Left renal pelvis (tissue), 4 donors: ENCODE measurements around the gene TMEM35B. TPM values are rescaled to one million over a fixed set of nuclear protein-coding genes. Genes with fewer than 3 reads are reported as not detected.
"Not testable (repeated sequence)": the region's sequence is repeated elsewhere in the genome, so short reads cannot be mapped to it uniquely, and the experiment has no call there.

ENCODE experiments used
- DNase-seq, 4 donors: peaks; one replicate each; pipeline ENCODE4 v3.0.0-alpha.2; 2013; ENCODE audit warnings: low read depth in 4 of 4, low spot score in 3 of 4
- polyA plus RNA-seq, 4 donors: library from polyadenylated mRNA; unstranded; fragments of 120-200 nt; gene quantifications; one replicate each; pipeline ENCODE4 v1.2.1, GENCODE V29; 2013; ENCODE audit not compliant: insufficient read length in 4 of 4

TMEM35B gene
- polyA plus RNA-seq, 4 donors = 30.1 to 41.9 (median 35.2) TPM

- no peak for DNase-seq
These were observed 8.6 kb downstream of the TMEM35B start for GRCh38 chr1:34976384-34977209.

GRCh38 chr1:34975771-34976170, 9.4 kb downstream of the TMEM35B start:
- no peak for DNase-seq

GRCh38 chr1:34975338-34975737, 9.8 kb downstream of the TMEM35B start:
- no peak for DNase-seq

- DNase-seq = no peak
These were observed 10.5 kb downstream of the TMEM35B start for GRCh38 chr1:34974626-34975025.

GRCh38 chr1:34973326-34973725, 11.8 kb downstream of the TMEM35B start:
- DNase-seq = no peak

GRCh38 chr1:34970829-34971228, 14.3 kb downstream of the TMEM35B start:
- no peak for DNase-seq

- DNase-seq = no peak
These were observed 14.9 kb downstream of the TMEM35B start for GRCh38 chr1:34970220-34970735.

- not testable (repeated sequence) for DNase-seq
These were observed 16.9 kb downstream of the TMEM35B start for GRCh38 chr1:34968297-34968696.

- not testable (repeated sequence) for DNase-seq
These were observed 17.5 kb downstream of the TMEM35B start for GRCh38 chr1:34967672-34968071.

GRCh38 chr1:34965597-34965996, 19.6 kb downstream of the TMEM35B start:
- no peak for DNase-seq

GRCh38 chr1:34950428-34950827, 34.7 kb downstream of the TMEM35B start:
- DNase-seq = no peak

- not testable (repeated sequence) for DNase-seq
These were observed 36.4 kb downstream of the TMEM35B start for GRCh38 chr1:34948739-34949138.

- not testable (repeated sequence) for DNase-seq
These were observed 37.4 kb downstream of the TMEM35B start for GRCh38 chr1:34947641-34948314.

- DNase-seq = no peak
These were observed 38.9 kb downstream of the TMEM35B start for GRCh38 chr1:34946211-34946610.

GRCh38 chr1:34941798-34942197, 43.3 kb downstream of the TMEM35B start:
- not testable (repeated sequence) for DNase-seq

Other genes starting within 250 kb of the TMEM35B start
- under 1 TPM; 0.23 to 0.52 (median 0.39) TPM for gene GJB5, start 230.3 kb downstream of the TMEM35B start, polyA plus RNA-seq
- under 1 TPM in 3 of 4 donors, not detected in 1; 0.09 to 0.29 (median 0.29) TPM for gene GJB4, start 225.6 kb downstream of the TMEM35B start, polyA plus RNA-seq
- under 1 TPM in 3 of 4 donors, not detected in 1; 0.19 to 0.55 (median 0.26) TPM for gene GJB3, start 204.1 kb downstream of the TMEM35B start, polyA plus RNA-seq
- gene GJA4, start 192.3 kb downstream of the TMEM35B start, polyA plus RNA-seq = 10 to 100 TPM; 15.9 to 19.7 (median 17.7) TPM
- 10 to 100 TPM; 24.2 to 30.9 (median 29.6) TPM for gene SMIM12, start 125.6 kb downstream of the TMEM35B start, polyA plus RNA-seq
- 1 to 10 TPM in 3 of 4 donors, under 1 TPM in 1; 0.29 to 3.2 (median 1.8) TPM for gene DLGAP3, start 55.7 kb downstream of the TMEM35B start, polyA plus RNA-seq
- 10 to 100 TPM; 14.0 to 24.3 (median 18.7) TPM for gene ZMYM6, start 46.6 kb upstream of the TMEM35B start, polyA plus RNA-seq
- 10 to 100 TPM; 18.2 to 22.4 (median 21.0) TPM for gene ZMYM1, start 94.0 kb upstream of the TMEM35B start, polyA plus RNA-seq
- gene SFPQ, start 207.8 kb upstream of the TMEM35B start, polyA plus RNA-seq = 100 to 1,000 TPM; 530 to 904 (median 708) TPM